Measurements from ENCODE around the gene PHF20.

DNA sequence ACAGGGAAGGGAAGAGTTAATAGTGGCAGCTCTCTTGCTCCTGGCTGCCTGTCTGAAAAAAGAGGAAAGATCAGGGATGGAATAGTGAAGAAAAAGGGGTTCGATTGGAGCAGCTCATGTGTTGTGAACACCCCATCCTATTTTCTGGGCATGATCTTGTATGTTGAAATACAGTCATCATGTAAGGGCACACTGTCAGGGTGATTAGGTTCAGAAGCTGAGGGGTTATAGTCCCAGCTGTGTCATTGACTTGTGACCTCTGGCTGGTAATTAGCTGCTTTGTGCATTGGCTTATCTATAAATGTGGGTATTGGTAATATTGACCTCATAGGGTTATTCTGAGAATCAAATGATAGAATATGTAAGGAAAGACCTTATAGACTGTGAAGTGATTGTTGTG is 30.1 kb downstream of the PHF20 start:
- TF ChIP-seq, protein P1, sequence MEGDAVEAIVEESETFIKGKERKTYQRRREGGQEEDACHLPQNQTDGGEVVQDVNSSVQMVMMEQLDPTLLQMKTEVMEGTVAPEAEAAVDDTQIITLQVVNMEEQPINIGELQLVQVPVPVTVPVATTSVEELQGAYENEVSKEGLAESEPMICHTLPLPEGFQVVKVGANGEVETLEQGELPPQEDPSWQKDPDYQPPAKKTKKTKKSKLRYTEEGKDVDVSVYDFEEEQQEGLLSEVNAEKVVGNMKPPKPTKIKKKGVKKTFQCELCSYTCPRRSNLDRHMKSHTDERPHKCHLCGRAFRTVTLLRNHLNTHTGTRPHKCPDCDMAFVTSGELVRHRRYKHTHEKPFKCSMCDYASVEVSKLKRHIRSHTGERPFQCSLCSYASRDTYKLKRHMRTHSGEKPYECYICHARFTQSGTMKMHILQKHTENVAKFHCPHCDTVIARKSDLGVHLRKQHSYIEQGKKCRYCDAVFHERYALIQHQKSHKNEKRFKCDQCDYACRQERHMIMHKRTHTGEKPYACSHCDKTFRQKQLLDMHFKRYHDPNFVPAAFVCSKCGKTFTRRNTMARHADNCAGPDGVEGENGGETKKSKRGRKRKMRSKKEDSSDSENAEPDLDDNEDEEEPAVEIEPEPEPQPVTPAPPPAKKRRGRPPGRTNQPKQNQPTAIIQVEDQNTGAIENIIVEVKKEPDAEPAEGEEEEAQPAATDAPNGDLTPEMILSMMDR (IDR thresholded peaks at IDR 0.05), result no peak
- TF ChIP-seq POLR2A (IDR thresholded peaks at IDR 0.05), result no peak
